Fibroblast of peridontal ligament (primary cell): ENCODE measurements around the gene RGS13.

Experiments used
- DNase-seq: peaks from one replicate; pipeline ENCODE4 v3.0.0-alpha.2; 2010; ENCODE audit errors: extremely low read depth

The RGS13 gene

DNA sequence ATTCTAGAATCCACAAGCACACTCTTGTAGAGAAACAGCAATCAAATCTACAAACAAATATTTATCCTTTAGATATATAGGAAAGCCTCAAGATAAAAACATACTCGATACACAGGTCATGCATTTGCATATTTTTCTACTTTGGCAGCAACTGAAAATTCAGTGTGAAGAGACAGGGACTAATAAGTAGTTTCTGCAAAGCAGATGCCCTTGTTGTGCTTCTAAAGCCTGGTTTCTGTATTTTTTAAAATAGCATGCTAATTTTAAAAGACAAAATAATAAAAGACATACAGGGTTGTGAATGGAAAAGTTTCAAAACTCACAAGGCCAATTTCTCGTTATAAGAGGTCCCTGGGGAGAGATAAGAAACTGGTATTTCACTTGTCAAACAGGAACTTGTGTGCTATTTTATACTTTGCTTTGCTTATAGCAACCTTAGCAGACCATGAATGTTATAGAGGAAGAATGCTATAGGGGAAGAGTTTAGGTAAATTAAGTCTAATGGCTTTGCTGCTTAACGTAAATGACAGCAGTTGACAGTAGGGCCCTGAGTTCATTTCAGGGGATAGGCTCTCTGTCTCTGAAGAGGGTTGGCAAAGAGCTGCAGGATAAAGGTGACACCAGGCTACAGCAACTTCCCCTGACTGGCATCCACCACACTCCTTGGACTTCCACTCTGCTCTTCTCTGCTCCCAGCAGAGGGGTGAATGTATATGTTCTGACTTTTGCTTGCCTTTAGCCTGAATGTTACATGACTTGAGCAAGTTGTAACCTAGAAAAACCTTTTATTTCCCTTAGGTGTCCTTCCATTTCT lies 9.4 kb upstream of the RGS13 start:
- DNase-seq, result no peak

GRCh38 chr1:192627901-192628300 lies 8.0 kb upstream of the RGS13 start:
- DNase-seq, result no peak

DNA sequence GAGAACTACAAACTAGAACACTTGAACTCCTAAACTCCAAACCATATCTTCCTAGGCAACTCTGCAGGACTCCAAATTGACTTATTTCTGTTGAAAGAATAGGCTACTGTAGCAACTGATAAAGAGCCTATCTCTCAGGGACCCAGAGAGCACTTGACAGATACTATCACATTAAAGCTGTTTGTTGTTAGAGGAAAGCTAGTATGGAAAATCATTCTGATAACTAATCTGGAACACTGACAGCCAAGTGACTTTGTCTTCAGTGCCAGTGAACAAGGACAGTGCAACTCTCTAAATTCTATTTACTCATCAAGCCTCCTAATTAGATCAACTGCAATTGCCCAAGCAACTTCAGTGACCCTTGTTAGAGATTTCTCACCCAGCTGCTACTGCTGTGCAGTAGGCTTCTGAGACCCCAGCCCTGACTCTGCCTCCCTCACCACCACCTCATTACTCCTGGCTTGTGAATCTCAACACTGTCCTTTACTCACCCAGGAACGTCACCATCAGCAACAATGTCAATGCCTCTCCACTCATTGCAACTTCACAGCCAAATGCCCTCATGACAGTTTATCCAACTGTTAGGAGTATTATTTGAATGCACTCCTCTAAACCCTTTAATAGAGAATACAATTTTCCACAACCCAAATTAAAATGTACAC lies 7.4 kb upstream of the RGS13 start:
- no peak for DNase-seq

DNA sequence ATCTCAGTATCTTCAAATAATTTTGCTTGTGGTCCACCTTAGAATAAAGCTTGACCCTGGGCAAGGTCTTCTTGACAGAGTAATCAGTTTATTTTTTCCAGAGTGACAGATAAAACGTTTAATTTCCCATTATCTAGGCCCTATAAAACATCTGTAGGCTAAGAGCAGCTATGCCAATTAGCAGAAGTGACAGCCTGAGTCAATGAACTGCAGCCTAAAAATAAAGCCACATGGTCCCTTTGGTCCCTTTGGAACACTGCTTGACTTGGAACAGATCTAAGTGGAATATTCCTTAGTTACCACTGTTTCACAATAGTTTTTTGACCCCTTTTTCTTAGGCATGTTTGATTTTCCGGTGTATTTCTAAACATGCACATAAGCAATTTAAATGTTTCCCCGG lies 6.3 kb upstream of the RGS13 start:
- no peak for DNase-seq

GRCh38 chr1:192630521-192631287 lies 5.2 kb upstream of the RGS13 start:
- DNase-seq, result no peak

DNA sequence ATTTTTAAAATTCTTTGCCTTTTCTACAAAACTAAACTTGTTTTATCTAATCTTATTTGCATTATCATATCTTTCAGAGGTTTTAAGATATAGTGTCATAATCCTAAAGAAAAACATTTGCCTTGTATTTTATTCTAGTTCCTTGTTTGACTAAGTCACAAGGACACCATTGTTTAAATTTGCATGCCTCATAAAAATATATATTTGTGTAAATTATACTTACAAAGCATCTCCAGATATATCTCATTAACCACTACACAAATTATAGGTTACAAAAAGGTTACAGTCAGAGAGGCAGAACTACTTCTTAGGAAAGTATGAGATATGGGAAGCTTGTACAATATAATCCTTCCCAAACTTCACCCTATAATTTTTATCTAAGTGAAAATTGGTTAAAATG lies 4.2 kb upstream of the RGS13 start:
- DNase-seq, result no peak

- no peak for DNase-seq
Measured at GRCh38 chr1:192632188-192632587, 3.8 kb upstream of the RGS13 start.

DNA sequence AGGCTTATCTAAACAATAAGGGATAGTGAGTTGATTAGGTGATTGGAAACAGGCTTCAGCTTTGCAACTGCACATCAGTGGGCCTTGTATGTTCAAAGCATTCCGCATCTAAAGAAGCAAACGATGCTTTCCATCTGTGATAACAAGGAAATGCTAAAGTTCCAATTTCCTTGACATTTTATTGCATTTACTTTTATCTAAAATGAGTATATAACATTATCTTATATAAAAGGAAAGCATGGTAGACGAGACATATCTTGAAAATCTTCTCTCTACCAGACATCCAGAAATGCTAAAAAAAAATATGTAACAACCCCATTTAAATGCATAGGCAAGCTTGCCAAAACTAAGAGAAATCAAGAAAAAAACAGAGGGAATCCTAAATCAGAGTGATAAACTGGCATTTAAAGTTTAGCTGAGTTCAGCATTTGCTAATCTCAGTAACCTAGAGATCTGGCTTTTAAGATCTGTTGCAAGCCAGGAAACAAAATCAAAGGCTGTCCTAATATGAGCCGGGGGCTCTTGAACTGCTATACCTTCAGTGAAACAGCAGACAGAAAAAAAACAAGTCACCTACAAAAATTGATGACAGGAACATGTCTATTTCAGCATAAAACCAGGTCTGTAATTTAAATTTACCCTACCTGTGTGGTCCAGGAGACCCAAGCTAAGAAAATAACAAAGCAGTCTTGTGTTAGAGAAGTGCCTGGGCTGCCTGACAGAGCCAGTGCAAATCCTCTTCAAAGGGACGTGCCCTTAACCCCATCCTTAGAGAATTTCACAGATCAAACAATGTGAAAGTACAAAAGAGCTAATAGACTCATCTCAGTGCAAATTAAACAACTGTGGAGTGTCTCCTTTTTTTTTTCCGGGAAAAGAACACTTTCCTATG lies 3.1 kb upstream of the RGS13 start:
- no peak for DNase-seq

GRCh38 chr1:192633533-192634253 lies 2.3 kb upstream of the RGS13 start:
- DNase-seq, result peak; percentile 71

GRCh38 chr1:192635041-192635440 lies 906 bp upstream of the RGS13 start:
- no peak for DNase-seq

DNA sequence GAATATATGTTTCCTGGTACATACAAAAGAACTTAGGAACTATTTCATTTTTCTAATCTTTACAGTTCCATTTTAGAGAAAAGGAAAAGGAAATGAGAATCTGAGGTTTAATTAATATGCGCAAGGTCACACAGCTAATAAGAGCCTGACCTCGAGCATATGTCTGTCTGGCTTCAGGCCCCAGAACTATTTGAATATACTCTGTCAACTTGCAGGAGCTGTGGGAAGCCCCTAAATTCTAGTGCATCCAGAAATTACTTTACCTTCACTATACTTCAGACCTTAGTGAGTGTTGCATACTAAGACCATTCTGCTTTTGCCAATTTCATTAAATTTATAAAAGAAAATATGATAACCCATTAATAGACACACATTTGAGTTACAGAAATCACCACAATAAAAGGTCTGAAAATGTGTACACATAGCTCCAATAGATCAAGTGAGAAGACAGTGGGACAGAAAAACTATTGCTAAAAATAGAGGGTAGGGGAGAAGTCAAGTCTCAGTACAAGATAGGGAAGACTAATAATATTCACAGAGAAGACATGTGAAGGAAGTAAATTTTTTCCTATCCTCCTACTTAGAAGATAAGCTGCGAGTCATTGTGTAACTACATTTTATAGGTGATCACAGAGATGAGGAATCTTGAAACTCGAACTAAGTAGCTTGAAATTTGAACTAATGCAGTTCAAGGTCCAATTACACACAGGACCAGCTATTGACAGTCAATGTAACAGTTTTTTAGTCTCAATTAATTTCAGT lies 3.8 kb downstream of the RGS13 start:
- DNase-seq, result peak; percentile 27

- DNase-seq, result no peak
Measured at GRCh38 chr1:192652159-192652558, 16.2 kb downstream of the RGS13 start.

DNA sequence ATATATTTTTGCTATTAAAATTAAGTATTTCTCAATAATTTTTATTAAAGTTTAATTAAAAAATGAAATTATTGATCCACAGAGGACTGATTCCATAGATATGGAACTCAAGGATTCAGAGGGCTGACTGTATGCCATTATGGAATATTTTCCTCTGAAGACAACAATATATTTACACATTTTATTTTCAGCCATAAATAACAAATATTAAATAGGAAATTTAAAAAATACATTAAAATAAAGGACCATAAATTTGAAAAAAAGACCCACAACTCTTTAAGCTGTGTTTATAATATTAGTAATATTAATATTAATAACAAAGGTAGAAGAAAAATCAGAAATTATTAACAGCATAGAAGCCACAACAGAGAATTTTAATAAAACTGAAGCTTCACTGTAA lies 18.2 kb downstream of the RGS13 start:
- no peak for DNase-seq

DNA sequence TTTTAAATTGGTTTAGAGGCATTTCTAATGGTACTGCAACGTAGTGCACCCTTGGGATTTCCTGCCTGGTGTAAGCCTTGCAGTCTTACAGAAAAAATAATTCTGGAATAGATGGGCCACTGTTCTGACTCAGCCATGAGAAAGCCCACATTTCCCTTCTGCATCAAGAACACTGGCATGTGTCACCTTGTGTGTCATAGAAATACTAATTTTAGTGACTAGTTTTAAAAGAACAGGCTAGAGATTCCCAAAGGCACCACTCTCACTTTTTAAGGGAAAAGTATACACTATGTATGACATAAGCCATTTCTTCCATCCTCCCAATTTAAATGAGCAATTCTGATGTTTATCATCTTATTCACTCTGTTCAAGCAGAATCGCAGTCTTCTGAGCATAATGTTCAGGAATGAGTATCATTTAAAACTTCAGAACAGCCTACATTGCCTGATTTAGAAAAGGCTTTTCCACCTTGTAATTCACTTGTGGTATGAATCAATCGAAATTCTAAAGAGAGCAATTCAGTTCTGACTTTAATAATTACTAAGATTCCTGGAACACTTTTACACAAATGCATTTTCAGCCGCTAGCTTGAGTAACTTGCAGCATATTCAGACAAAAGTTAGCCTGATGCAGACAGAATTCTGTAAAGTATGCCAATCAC lies 18.8 kb downstream of the RGS13 start:
- peak; percentile 69 for DNase-seq

DNA sequence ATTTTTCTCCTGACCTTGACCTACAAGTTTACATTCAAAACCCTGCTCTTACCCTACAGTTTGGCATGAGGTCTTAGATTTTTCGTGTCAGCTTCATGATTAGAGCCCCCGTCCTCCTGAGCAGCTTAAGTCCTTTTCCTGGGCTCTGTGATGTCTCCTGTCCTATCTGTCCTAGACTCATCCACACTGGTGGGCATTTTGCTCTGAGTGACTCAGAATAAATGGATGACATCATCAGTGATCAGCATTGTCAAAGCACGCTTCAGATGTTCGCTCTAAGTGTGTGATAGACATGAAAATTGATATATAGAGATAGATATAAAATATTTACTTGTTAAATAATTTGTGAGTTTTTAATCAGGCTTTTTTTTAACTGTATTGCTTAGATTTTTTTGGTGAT lies 21.8 kb downstream of the RGS13 start:
- DNase-seq, result no peak

GRCh38 chr1:192658255-192658654 lies 22.3 kb downstream of the RGS13 start:
- DNase-seq, result no peak

DNA sequence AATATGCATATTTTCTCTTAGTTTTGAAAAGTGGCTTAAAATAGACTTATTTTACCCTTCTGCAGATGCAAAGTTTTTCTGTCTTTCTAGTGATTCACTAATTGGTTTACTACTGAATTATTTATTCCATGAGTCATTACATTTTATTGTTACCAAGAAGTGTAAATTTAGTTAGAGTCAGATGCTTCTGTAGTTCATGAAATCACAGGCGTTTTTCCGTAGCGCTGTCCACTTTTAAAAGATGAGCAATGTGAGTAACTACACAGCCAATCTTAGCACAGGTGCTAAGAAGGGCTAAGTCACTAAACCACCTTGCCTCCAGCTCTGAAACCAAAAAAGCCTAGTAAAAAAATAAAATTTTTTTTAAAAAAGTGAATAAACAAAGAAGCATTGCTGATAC lies 24.7 kb downstream of the RGS13 start:
- DNase-seq, result no peak

DNA sequence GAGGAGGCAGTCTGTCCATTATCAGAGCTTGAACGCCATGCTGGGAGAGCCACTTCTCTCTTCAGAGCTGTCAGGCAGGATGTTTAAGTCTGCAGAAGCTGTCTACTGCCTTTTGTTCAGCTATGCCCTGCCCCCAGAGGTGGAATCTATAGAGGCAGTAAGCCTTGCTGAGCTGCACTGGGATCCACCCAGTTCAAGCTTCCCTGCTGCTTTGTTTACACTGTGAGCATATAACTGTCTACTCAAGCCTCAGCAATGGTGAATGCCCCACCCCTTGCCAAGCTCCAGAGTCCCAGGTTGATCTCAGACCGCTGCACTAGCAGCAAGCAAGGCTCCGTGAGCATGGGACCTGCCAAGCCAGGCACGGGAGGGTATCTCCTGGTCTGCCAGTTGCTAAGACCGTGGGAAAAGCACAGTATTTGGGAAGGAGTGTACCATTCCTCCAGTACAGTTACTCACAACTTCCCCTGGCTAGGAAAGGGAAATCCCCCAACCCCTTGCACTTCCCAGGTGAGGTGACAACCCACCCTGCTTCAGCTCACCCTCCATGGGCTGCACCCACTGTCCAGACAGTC lies 32.5 kb downstream of the RGS13 start:
- DNase-seq, result no peak

- DNase-seq, result no peak
Measured at GRCh38 chr1:192669174-192669573, 33.2 kb downstream of the RGS13 start.
